ENCODE results near the gene PODXL.
A peak's percentile ranks its signal among the peaks of the same experiment; 100 is the strongest.
"Not testable (repeated sequence)": the region's sequence is repeated elsewhere in the genome, so short reads cannot be mapped to it uniquely, and the experiment has no call there.

The PODXL gene

GRCh38 chr7:131489196-131489595 lies 67.2 kb downstream of the PODXL start:
- no peak for DNase-seq

- DNase-seq, result peak; percentile 21
Measured at GRCh38 chr7:131488361-131488760, 68.1 kb downstream of the PODXL start.

GRCh38 chr7:131487217-131487616 lies 69.2 kb downstream of the PODXL start:
- no peak for DNase-seq

GRCh38 chr7:131486346-131486745 lies 70.1 kb downstream of the PODXL start:
- DNase-seq, result no peak

GRCh38 chr7:131483586-131483985 lies 72.8 kb downstream of the PODXL start:
- no peak for DNase-seq

GRCh38 chr7:131482800-131483199 lies 73.6 kb downstream of the PODXL start:
- DNase-seq, result no peak

- no peak for DNase-seq
Measured at GRCh38 chr7:131480384-131481315, 75.8 kb downstream of the PODXL start.

- DNase-seq, result no peak
Measured at GRCh38 chr7:131476740-131477139, 79.7 kb downstream of the PODXL start.

- DNase-seq, result peak; percentile 95
Measured at GRCh38 chr7:131471250-131472004, 85.0 kb downstream of the PODXL start.

GRCh38 chr7:131467788-131468187 lies 88.6 kb downstream of the PODXL start:
- no peak for DNase-seq

GRCh38 chr7:131466735-131467365 lies 89.6 kb downstream of the PODXL start:
- DNase-seq, result no peak

GRCh38 chr7:131462715-131463114 lies 93.7 kb downstream of the PODXL start:
- DNase-seq, result not testable (repeated sequence)

- DNase-seq, result no peak
Measured at GRCh38 chr7:131462059-131462458, 94.4 kb downstream of the PODXL start.

- no peak for DNase-seq
Measured at GRCh38 chr7:131459256-131459655, 97.2 kb downstream of the PODXL start.

- no peak for DNase-seq
Measured at GRCh38 chr7:131456338-131456737, 100.1 kb downstream of the PODXL start.

GRCh38 chr7:131455546-131455945 lies 100.9 kb downstream of the PODXL start:
- no peak for DNase-seq

- no peak for DNase-seq
Measured at GRCh38 chr7:131455001-131455400, 101.4 kb downstream of the PODXL start.

- DNase-seq, result no peak
Measured at GRCh38 chr7:131454498-131454897, 101.9 kb downstream of the PODXL start.
